Caco-2 (cell line): ENCODE measurements around the gene TXNDC12. TPM values are rescaled to one million over a fixed set of nuclear protein-coding genes. Genes with fewer than 3 reads are reported as not detected.
"Not testable (repeated sequence)": the region's sequence is repeated elsewhere in the genome, so short reads cannot be mapped to it uniquely, and the experiment has no call there.

Experiments
- BruUV-seq: library from RNA; stranded (reverse); fragments of 400-500 nt; replicated peaks from 2 replicates; lab custom pipeline; 2021; lab: Mats Ljungman, UMichigan
- CTCF ChIA-PET: fragments of 300-600 bp; sonication (Branson Sonifier 250); formaldehyde crosslinking; loops from one replicate; lab custom pipeline; 2022; ENCODE audit warnings: antibody characterized with exemption; lab: Charles Lee
- POLR2A ChIA-PET: fragments of 300-600 bp; sonication (Branson Sonifier 250); formaldehyde crosslinking; loops from one replicate; lab custom pipeline; 2022; ENCODE audit warnings: antibody characterized with exemption; lab: Charles Lee
- DNase-seq, 2 experiments: peaks; one replicate each; pipeline versions ENCODE4 v3.0.0 to v3.0.0-alpha.2; 2020 to 2022
- H3K27me3 ChIP-seq: replicated peaks from 2 replicates; pipeline ENCODE4 v1.6.0; 2011; ENCODE audit warnings: low read length; ENCODE audit not compliant: control insufficient read depth, insufficient read depth
- H3K36me3 ChIP-seq: 2 replicates; pipeline ENCODE4 v1.5.1; 2011; ENCODE audit warnings: low read length; ENCODE audit not compliant: control insufficient read depth, insufficient read depth
- H3K4me1 ChIP-seq: fragments of 250-450 bp; sonication (Bioruptor Pico); 2 replicates; pipeline ENCODE4 v1.5.1; 2020; ENCODE audit warnings: mild to moderate bottlenecking
- H3K4me3 ChIP-seq: 2 replicates; pipeline ENCODE4 v1.5.1; 2011; ENCODE audit warnings: low read depth, mild to moderate bottlenecking, control low read depth, low read length
- H3K9me3 ChIP-seq: fragments of 250-450 bp; sonication (Bioruptor Pico); 2 replicates; pipeline ENCODE4 v1.5.1; 2020; ENCODE audit warnings: mild to moderate bottlenecking, moderate library complexity
- H3K27ac Mint-ChIP-seq: one replicate; pipeline ENCODE4 v1.8.0; 2022; ENCODE audit warnings: mixed read lengths; ENCODE audit not compliant: unreplicated experiment
- H3K27me3 Mint-ChIP-seq: one replicate; pipeline ENCODE4 v1.8.0; 2022; ENCODE audit warnings: mixed read lengths; ENCODE audit not compliant: insufficient read depth, unreplicated experiment
- H3K36me3 Mint-ChIP-seq: one replicate; pipeline ENCODE4 v1.8.0; 2022; ENCODE audit warnings: mild to moderate bottlenecking, mixed read lengths; ENCODE audit not compliant: insufficient read depth, unreplicated experiment
- H3K4me1 Mint-ChIP-seq: one replicate; pipeline ENCODE4 v1.8.0; 2022; ENCODE audit warnings: low read depth, mixed read lengths; ENCODE audit not compliant: unreplicated experiment
- H3K4me3 Mint-ChIP-seq: one replicate; pipeline ENCODE4 v1.8.0; 2022; ENCODE audit warnings: mild to moderate bottlenecking, moderate library complexity, mixed read lengths; ENCODE audit not compliant: unreplicated experiment
- H3K9me3 Mint-ChIP-seq: one replicate; pipeline ENCODE4 v1.8.0; 2022; ENCODE audit warnings: mixed read lengths; ENCODE audit not compliant: unreplicated experiment
- intact Hi-C: fragments of 100-400 bp; cut with micrococcal nuclease; formaldehyde crosslinking; loops from one replicate; pipeline ENCODE4 v1.10.0; 2022; ENCODE audit not compliant: unreplicated experiment
- total RNA-seq: library from RNA; stranded (reverse); gene quantifications from 2 replicates; pipeline ENCODE4 v1.2.3, GENCODE V29; 2022
- TF ChIP-seq, protein P1 (sequence below), 2 experiments: fragments of 200-600 bp in 1 of 2; IDR thresholded peaks; 1 replicate in 1 of 2; 2 replicates in 1 of 2; pipeline versions ENCODE4 v1.5.1 to v1.8.0; 2011 to 2022; ENCODE audit warnings: antibody characterized with exemption in 1 of 2, control low read depth in 1 of 2, inconsistent platforms in 1 of 2, low read depth in 1 of 2, low read length in 1 of 2, mild to moderate bottlenecking in 1 of 2, moderate library complexity in 1 of 2; ENCODE audit not compliant: insufficient read depth in 1 of 2, severe bottlenecking in 1 of 2, unreplicated experiment in 1 of 2

TXNDC12 gene
- total RNA-seq, 1 experiment from 2014 or later, result 61.1 TPM

GRCh38 chr1:52054496-52055065, 410 bp downstream of the TXNDC12 start:
- Histone ChIP-seq H3K9me3 (no peaks in the 10 kb centered on the region), H3K27me3 (no peaks in the 10 kb centered on the region), H3K36me3 (peaks cover 2% of the 10 kb centered on the region; the same call in 1 of the 2 replicates), H3K4me3 (peak overlapping the region; percentile 58), H3K4me1 (peaks cover 16% of the 10 kb centered on the region; the same call in 1 of the 2 replicates)
- TF ChIP-seq, protein P1, sequence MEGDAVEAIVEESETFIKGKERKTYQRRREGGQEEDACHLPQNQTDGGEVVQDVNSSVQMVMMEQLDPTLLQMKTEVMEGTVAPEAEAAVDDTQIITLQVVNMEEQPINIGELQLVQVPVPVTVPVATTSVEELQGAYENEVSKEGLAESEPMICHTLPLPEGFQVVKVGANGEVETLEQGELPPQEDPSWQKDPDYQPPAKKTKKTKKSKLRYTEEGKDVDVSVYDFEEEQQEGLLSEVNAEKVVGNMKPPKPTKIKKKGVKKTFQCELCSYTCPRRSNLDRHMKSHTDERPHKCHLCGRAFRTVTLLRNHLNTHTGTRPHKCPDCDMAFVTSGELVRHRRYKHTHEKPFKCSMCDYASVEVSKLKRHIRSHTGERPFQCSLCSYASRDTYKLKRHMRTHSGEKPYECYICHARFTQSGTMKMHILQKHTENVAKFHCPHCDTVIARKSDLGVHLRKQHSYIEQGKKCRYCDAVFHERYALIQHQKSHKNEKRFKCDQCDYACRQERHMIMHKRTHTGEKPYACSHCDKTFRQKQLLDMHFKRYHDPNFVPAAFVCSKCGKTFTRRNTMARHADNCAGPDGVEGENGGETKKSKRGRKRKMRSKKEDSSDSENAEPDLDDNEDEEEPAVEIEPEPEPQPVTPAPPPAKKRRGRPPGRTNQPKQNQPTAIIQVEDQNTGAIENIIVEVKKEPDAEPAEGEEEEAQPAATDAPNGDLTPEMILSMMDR (IDR thresholded peaks at IDR 0.05; ENCODE audit: insufficient read depth in 1 of 2, low read depth in 1 of 2, low read length in 1 of 2, severe bottlenecking in 1 of 2, unreplicated experiment in 1 of 2), result no peak
- peak overlapping the region; percentile 91 for H3K4me3 Mint-ChIP-seq
- H3K9me3 Mint-ChIP-seq, result no peaks in the 10 kb centered on the region
- intact Hi-C loops, result loop anchor here (5.0 kb wide), 1 partner anchor 47 kb away; no protein-coding TSS in a partner anchor
- ChIA-PET CTCF (interaction anchor here (1.0 kb wide), 1 partner anchor 176 kb away, joined by 3 read pairs; the partner anchor contains the start of gene NRDC), POLR2A (interaction anchor here (0.6 to 1.0 kb wide), 3 partner anchors 17 to 312 kb away, joined by 3 to 8 read pairs (median 3); partner anchors contain the start of genes CC2D1B and KTI12)
- peaks cover 50% of the 10 kb centered on the region for H3K36me3 Mint-ChIP-seq
- BruUV-seq, result TSS peak; percentile 35
- peak overlapping the region; percentile 83 for H3K27ac Mint-ChIP-seq
- peaks cover 14% of the 10 kb centered on the region for H3K4me1 Mint-ChIP-seq
- no peaks in the 10 kb centered on the region for H3K27me3 Mint-ChIP-seq
- no peak for DNase-seq

DNA sequence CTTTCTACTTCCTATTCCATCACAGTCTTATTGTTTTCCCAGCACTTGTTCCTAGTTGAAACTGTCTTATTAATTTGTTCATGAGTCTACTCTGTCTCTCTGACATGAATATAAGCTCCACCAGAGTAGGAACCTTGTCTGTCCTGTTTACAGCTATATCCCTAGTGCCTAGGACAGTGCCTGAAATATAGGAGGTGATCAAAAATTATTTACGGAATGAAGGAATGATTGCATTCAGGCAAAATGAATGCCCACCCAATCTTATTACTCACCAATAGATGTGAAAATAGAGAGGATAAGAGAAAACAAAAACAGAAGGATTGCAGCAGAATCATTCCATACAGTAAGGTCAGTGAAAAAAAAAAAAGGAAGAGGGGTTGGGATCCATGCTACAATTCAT, 1.1 kb downstream of the TXNDC12 start:
- H3K4me1 Mint-ChIP-seq, result peaks cover 9% of the 10 kb centered on the region
- peaks cover 2% of the 10 kb centered on the region; the same call in 1 of the 2 replicates for H3K36me3 ChIP-seq
- TF ChIP-seq, protein P1 (IDR thresholded peaks at IDR 0.05; ENCODE audit: insufficient read depth in 1 of 2, low read depth in 1 of 2, low read length in 1 of 2, severe bottlenecking in 1 of 2, unreplicated experiment in 1 of 2), result no peak
- intact Hi-C loops, result no loop called here
- DNase-seq, result no peak
- H3K9me3 Mint-ChIP-seq, result no peaks in the 10 kb centered on the region
- no TSS peak for BruUV-seq
- no peaks in the 10 kb centered on the region for H3K9me3 ChIP-seq
- H3K4me1 ChIP-seq, result peaks cover 13% of the 10 kb centered on the region; the same call in 1 of the 2 replicates
- ChIA-PET CTCF (no interaction called here), POLR2A (no interaction called here)
- peak overlapping the region; percentile 83 for H3K27ac Mint-ChIP-seq
- H3K36me3 Mint-ChIP-seq, result peaks cover 46% of the 10 kb centered on the region
- H3K27me3 ChIP-seq, result no peaks in the 10 kb centered on the region
- H3K4me3 Mint-ChIP-seq, result peak overlapping the region; percentile 91
- H3K27me3 Mint-ChIP-seq, result no peaks in the 10 kb centered on the region
- peak overlapping the region; percentile 58 for H3K4me3 ChIP-seq

- H3K4me3 ChIP-seq, H3K4me1 ChIP-seq, BruUV-seq, intact Hi-C loops, DNase-seq, H3K27ac Mint-ChIP-seq, H3K27me3 Mint-ChIP-seq, H3K4me3 Mint-ChIP-seq, CTCF ChIA-PET, H3K4me1 Mint-ChIP-seq, H3K27me3 ChIP-seq, POLR2A ChIA-PET, H3K9me3 ChIP-seq, H3K9me3 Mint-ChIP-seq, H3K36me3 ChIP-seq: not testable (repeated sequence)
- H3K36me3 Mint-ChIP-seq, result peaks cover 27% of the 10 kb centered on the region
Measured at GRCh38 chr1:52049337-52049736, 5.7 kb downstream of the TXNDC12 start.

GRCh38 chr1:52045666-52046195, 9.3 kb downstream of the TXNDC12 start:
- H3K4me3 Mint-ChIP-seq, DNase-seq, H3K27me3 ChIP-seq, H3K9me3 ChIP-seq, BruUV-seq, H3K9me3 Mint-ChIP-seq, CTCF ChIA-PET, H3K27ac Mint-ChIP-seq, H3K4me1 ChIP-seq, H3K27me3 Mint-ChIP-seq, H3K4me3 ChIP-seq, H3K4me1 Mint-ChIP-seq, POLR2A ChIA-PET, H3K36me3 ChIP-seq, intact Hi-C loops: not testable (repeated sequence)
- peaks cover 17% of the 10 kb centered on the region for H3K36me3 Mint-ChIP-seq
